K562 (cell line): ENCODE results near the gene ZNF692. TPM values are rescaled to one million over a fixed set of nuclear protein-coding genes. Genes with fewer than 3 reads are reported as not detected.
"Not testable (repeated sequence)": the region's sequence is repeated elsewhere in the genome, so short reads cannot be mapped to it uniquely, and the experiment has no call there.

Source experiments
- ATAC-seq: fragments of 200-7000 bp; cut with Tn5 transposase; 3 replicates; pipeline ENCODE4 v1.9.1; 2020; ENCODE audit warnings: moderate library complexity
- BruUV-seq: library from RNA; stranded (reverse); fragments of 400-500 nt; replicated peaks from 2 replicates; lab custom pipeline; 2021; lab: Mats Ljungman, UMichigan
- CTCF ChIA-PET: fragments of 300-600 bp; formaldehyde crosslinking; extraction: SDS; loops from one replicate; lab custom pipeline; 2021; ENCODE audit warnings: low intra/inter-chr PET ratio; lab: Yijun Ruan, JAX
- POLR2A ChIA-PET: fragments of 300-600, 350-650 bp; sonication (Branson Sonifier 250); formaldehyde crosslinking; extraction: SDS; loops from one replicate; lab custom pipeline; 2021; ENCODE audit warnings: antibody characterized with exemption, inconsistent platforms; lab: Yijun Ruan, JAX
- DNase-seq, 4 experiments: peaks; one replicate each; pipeline versions ENCODE4 v3.0.0 to v3.0.0-alpha.2; 2011 to 2018; ENCODE audit warnings: low spot score in 3 of 4, mixed read lengths in 3 of 4; ENCODE audit errors: extremely low read depth in 1 of 4
- FAIRE-seq: peaks from 2 replicates; lab custom pipeline; 2011; peaks lifted over from hg19 to GRCh38; lab: Jason Lieb, UNC
- H2AFZ ChIP-seq: 2 replicates; pipeline ENCODE4 v1.6.0; 2011; ENCODE audit warnings: low read depth, low read length, control low read depth, inconsistent platforms
- H3K27ac ChIP-seq: fragments of 200-600 bp; 3 replicates; pipeline ENCODE4 v1.8.0; 2011; ENCODE audit warnings: low read depth, mild to moderate bottlenecking, control low read depth, inconsistent platforms, low read length, moderate library complexity, mixed read lengths; ENCODE audit errors: extremely low read depth
- H3K27me3 ChIP-seq, 2 experiments: fragments of 300-600 bp in 1 of 2; 2 replicates in 1 of 2; 3 replicates in 1 of 2; pipeline versions ENCODE4 v1.6.0 to v1.8.0; 2011; ENCODE audit warnings: inconsistent platforms in 2 of 2, low read length in 2 of 2, mild to moderate bottlenecking in 1 of 2, mixed read lengths in 1 of 2, moderate library complexity in 1 of 2; ENCODE audit not compliant: control insufficient read depth in 2 of 2, insufficient read depth in 2 of 2
- H3K36me3 ChIP-seq: fragments of 300-600 bp; 3 replicates; pipeline ENCODE4 v1.8.0; 2011; ENCODE audit warnings: mild to moderate bottlenecking, low read length, inconsistent platforms; ENCODE audit not compliant: control insufficient read depth, insufficient read depth
- H3K4me1 ChIP-seq, 2 experiments: fragments of 200-600 bp in 1 of 2; replicated peaks in 1 of 2; 2 replicates in 1 of 2; 3 replicates in 1 of 2; pipeline versions ENCODE4 v1.5.1 to v1.8.0; 2011; ENCODE audit warnings: inconsistent platforms in 2 of 2, low read length in 2 of 2, mild to moderate bottlenecking in 1 of 2, mixed read lengths in 1 of 2, moderate library complexity in 1 of 2; ENCODE audit not compliant: control insufficient read depth in 2 of 2, insufficient read depth in 2 of 2
- H3K4me2 ChIP-seq: 2 replicates; pipeline ENCODE4 v1.6.1; 2011; ENCODE audit warnings: low read length, control low read depth, inconsistent platforms, mixed read lengths; ENCODE audit not compliant: insufficient read depth
- H3K4me3 ChIP-seq: fragments of 200-600 bp; sonication (generic), shearing (Covaris generic); 2 replicates; pipeline ENCODE4 v1.5.1; 2016; ENCODE audit warnings: control low read depth, inconsistent platforms
- H3K79me2 ChIP-seq: fragments of 200-600 bp; 3 replicates; pipeline ENCODE4 v1.8.0; 2011; ENCODE audit warnings: low read length, inconsistent platforms; ENCODE audit not compliant: control insufficient read depth, insufficient read depth
- H3K9ac ChIP-seq, 2 experiments: 2 replicates each; pipeline versions ENCODE4 v1.6.0 to v1.6.1; 2011; ENCODE audit warnings: low read depth in 2 of 2, low read length in 2 of 2, control low read depth in 1 of 2, inconsistent platforms in 1 of 2, mild to moderate bottlenecking in 1 of 2, mixed read lengths in 1 of 2; ENCODE audit not compliant: insufficient read depth in 1 of 2
- H3K9me1 ChIP-seq: one replicate; pipeline ENCODE4 v1.6.0; 2011; ENCODE audit warnings: inconsistent platforms, mild to moderate bottlenecking, low read length, moderate library complexity; ENCODE audit not compliant: control insufficient read depth, insufficient read depth
- H3K9me3 ChIP-seq: replicated peaks from 2 replicates; pipeline ENCODE4 v1.5.1; 2011; ENCODE audit warnings: low read depth, low read length, inconsistent platforms; ENCODE audit not compliant: control insufficient read depth, insufficient read depth
- H4K20me1 ChIP-seq: replicated peaks from 2 replicates; pipeline ENCODE4 v1.6.1; 2011; ENCODE audit warnings: low read length, inconsistent platforms, mixed read lengths; ENCODE audit not compliant: control insufficient read depth, insufficient read depth
- ARID1B ChIP-seq: fragments of 450-650 bp; IDR thresholded peaks from 2 replicates; pipeline ENCODE4 v1.6.1; 2016; ENCODE audit warnings: antibody characterized with exemption, mild to moderate bottlenecking, inconsistent platforms
- ARNT ChIP-seq, 2 experiments: fragments of 450-650 bp; IDR thresholded peaks; 2 replicates each; pipeline ENCODE4 v1.6.1; 2016; ENCODE audit warnings: mild to moderate bottlenecking in 1 of 2
- C11orf30 ChIP-seq: fragments of 450-650 bp; IDR thresholded peaks from 2 replicates; pipeline ENCODE4 v1.6.1; 2016; ENCODE audit warnings: low read depth, mild to moderate bottlenecking
- CBFA2T2 ChIP-seq: fragments of 450-650 bp; conservative IDR thresholded peaks from 2 replicates; pipeline ENCODE4 v1.6.1; 2017; ENCODE audit warnings: mild to moderate bottlenecking
- CBFA2T3 ChIP-seq: fragments of 450-650 bp; IDR thresholded peaks from 2 replicates; pipeline ENCODE4 v1.6.1; 2017
- CXXC5 ChIP-seq: fragments of 250-450 bp; sonication (Bioruptor Pico); IDR thresholded peaks from 2 replicates; pipeline ENCODE4 v1.8.0; 2022; ENCODE audit warnings: inconsistent platforms, mild to moderate bottlenecking, moderate library complexity
- DACH1 ChIP-seq: fragments of 450-650 bp; IDR thresholded peaks from 2 replicates; pipeline ENCODE4 v1.6.1; 2018; ENCODE audit not compliant: partially characterized antibody
- DIDO1 ChIP-seq: fragments of 450-650 bp; IDR thresholded peaks from 2 replicates; pipeline ENCODE4 v1.6.1; 2016; ENCODE audit warnings: low read depth, missing biosample characterization, missing genetic modification characterization
- DMBX1 ChIP-seq: fragments of 250-450 bp; sonication (Bioruptor Pico); IDR thresholded peaks from 2 replicates; pipeline ENCODE4 v1.8.0; 2022; ENCODE audit warnings: inconsistent platforms, mild to moderate bottlenecking, moderate library complexity, borderline replicate concordance
- DPF2 ChIP-seq: fragments of 450-650 bp; IDR thresholded peaks from 2 replicates; pipeline ENCODE4 v1.6.1; 2016
- E2F6 ChIP-seq, 2 experiments: IDR thresholded peaks; 2 replicates each; pipeline ENCODE4 v1.6.1; 2011; ENCODE audit warnings: borderline replicate concordance in 1 of 2, control low read depth in 1 of 2, low read depth in 1 of 2, low read length in 1 of 2, mild to moderate bottlenecking in 1 of 2, mixed read lengths in 1 of 2, moderate library complexity in 1 of 2; ENCODE audit not compliant: insufficient read depth in 1 of 2, insufficient read length in 1 of 2, poor library complexity in 1 of 2, severe bottlenecking in 1 of 2; ENCODE audit errors: extremely low read depth in 1 of 2
- MAFF ChIP-seq: IDR thresholded peaks from 2 replicates; pipeline ENCODE4 v1.6.1; 2012; ENCODE audit warnings: low read length, improper control_type of control experiment
- MAFG ChIP-seq: fragments of 450-650 bp; conservative IDR thresholded peaks from 2 replicates; pipeline ENCODE4 v1.6.1; 2016; ENCODE audit warnings: missing genetic modification characterization, missing compliant biosample characterization
- NFIC ChIP-seq: fragments of 450-650 bp; IDR thresholded peaks from 2 replicates; pipeline ENCODE4 v1.6.1; 2017; ENCODE audit warnings: mild to moderate bottlenecking, inconsistent platforms
- SOX6 ChIP-seq: fragments of 450-650 bp; IDR thresholded peaks from 2 replicates; pipeline ENCODE4 v1.6.1; 2014; ENCODE audit warnings: mild to moderate bottlenecking
- TAL1 ChIP-seq: fragments of 450-650 bp; IDR thresholded peaks from 2 replicates; pipeline ENCODE4 v1.6.1; 2016; ENCODE audit warnings: mild to moderate bottlenecking
- TCF3 ChIP-seq: sonication (generic); formaldehyde crosslinking; IDR thresholded peaks from 2 replicates; pipeline ENCODE4 v1.4.0; 2020; ENCODE audit warnings: mild to moderate bottlenecking, missing genetic modification reagents
- TEAD4 ChIP-seq, 2 experiments: sonication (generic) in 1 of 2; formaldehyde crosslinking in 1 of 2; IDR thresholded peaks; 2 replicates each; pipeline versions ENCODE4 v1.6.1 to v1.8.0; 2012 to 2022; ENCODE audit warnings: borderline replicate concordance in 1 of 2, inconsistent platforms in 1 of 2, low read length in 1 of 2, mild to moderate bottlenecking in 1 of 2, missing genetic modification reagents in 1 of 2
- ZNF316 ChIP-seq: fragments of 450-650 bp; IDR thresholded peaks from 2 replicates; pipeline ENCODE4 v1.6.1; 2016
- WGBS: fragments of 100-300 bp; shearing (Covaris generic); methylation state at CpG from one replicate; pipeline ENCODE4 v1.1.6; 2016; ENCODE audit warnings: low coverage, mixed read lengths; ENCODE audit not compliant: insufficient coverage; ENCODE audit errors: missing lambda C conversion rate; 5-methylcytosine and 5-hydroxymethylcytosine counted together
- in situ Hi-C: fragments of 300-500 bp; cut with MboI; formaldehyde crosslinking; loops from 4 replicates; pipeline ENCODE4 v1.15.0; 2018; ENCODE audit warnings: inconsistent platforms, mixed read lengths
- intact Hi-C: fragments of 100-400 bp; cut with micrococcal nuclease; formaldehyde crosslinking; loops from 2 replicates; pipeline ENCODE4 v1.14.2; 2022
- polyA plus RNA-seq, 8 experiments: library from polyadenylated mRNA; depleted of rRNA in 4 of 8; stranded (reverse) in 5 of 8; unstranded in 3 of 8; fragments of >200 nt; fragmentation: Nextera tagmentation in 2 of 8; fragmentation: Illumina TruSeq in 1 of 8; extraction: Ambion mirVana in 2 of 8; extraction: Trizol in 1 of 8; gene quantifications; 2 replicates each; pipeline versions ENCODE4 v1.2.1 to v1.2.3, GENCODE V29; 2011 to 2014; ENCODE audit warnings: inconsistent platforms in 1 of 8, missing spikeins in 1 of 8
- total RNA-seq, 7 experiments: library from RNA; depleted of rRNA in 6 of 7; stranded (reverse); fragments of >200 nt in 6 of 7; fragmentation: Illumina TruSeq in 2 of 7; extraction: Trizol in 2 of 7; gene quantifications; 2 replicates each; pipeline versions ENCODE4 v1.2.1 to v1.2.3, GENCODE V29; 2011 to 2021; ENCODE audit warnings: low replicate concordance in 1 of 7

The ZNF692 gene
- total and polyA plus RNA-seq, 9 of the 15 experiments (the other 6 are each of a cell fraction or from before 2014, with no cell fraction given) = 8.4 to 143 (median 55.9) TPM

- BruUV-seq = no TSS peak
- POLR2A ChIA-PET = interaction anchor here (0.5 kb wide), 1 partner anchor 21 kb away, joined by 3 read pairs; no protein-coding TSS in a partner anchor
- WGBS = 75% methylated on average over 1 of the region's 1 CpG
- no peaks in the 10 kb centered on the region for H4K20me1 ChIP-seq
- H3K79me2 ChIP-seq = peaks cover under 1% of the 10 kb centered on the region; the same call in 1 of the 3 replicates
- ATAC-seq = no peak
- no peak overlapping the region for H2AFZ ChIP-seq
- no peak for DNase-seq
- H3K4me1 ChIP-seq = peaks cover 20 to 56% of the 10 kb centered on the region in 2 experiments
- H3K27me3 ChIP-seq = no peaks in the 10 kb centered on the region
- no peaks in the 10 kb centered on the region for H3K36me3 ChIP-seq
- no peak overlapping the region for H3K27ac ChIP-seq
- CTCF ChIA-PET = no interaction called here
- 0 out of 2 replicates have a peak, but pooled peaks cover 5% of the 10 kb centered on the region for H3K9me3 ChIP-seq
- peak; percentile 34 for TF ChIP-seq DACH1
- peak; percentile 62 for TF ChIP-seq MAFG (tag)
- peak; percentile 88 for TF ChIP-seq ZNF316
- no peak for TF ChIP-seq ARNT (IDR thresholded peaks at IDR 0.05)
- 0 out of 2 replicates have a peak, but pooled peaks have one; percentile 26 for TF ChIP-seq MAFF
- peak; percentile 81 for TF ChIP-seq C11orf30
- no peak for TF ChIP-seq DIDO1
- H3K9ac ChIP-seq = no peak overlapping the region
- no peak for FAIRE-seq
- no peaks in the 10 kb centered on the region for H3K9me1 ChIP-seq
- in situ Hi-C loops (no loop called here), intact Hi-C loops (no loop called here)
- H3K4me3 ChIP-seq = no peak overlapping the region
- H3K4me2 ChIP-seq = no peak overlapping the region
Measured at GRCh38 chr1:248831842-248832241, 27.0 kb downstream of the ZNF692 start.

- ATAC-seq; POLR2A ChIA-PET; H3K36me3 ChIP-seq; FAIRE-seq; H2AFZ ChIP-seq; H3K27ac ChIP-seq; H3K9me1 ChIP-seq; H3K4me3 ChIP-seq; H3K79me2 ChIP-seq; intact Hi-C loops; in situ Hi-C loops; H3K4me2 ChIP-seq; H3K27me3 ChIP-seq; H4K20me1 ChIP-seq; H3K9me3 ChIP-seq; BruUV-seq; CTCF ChIA-PET; TF ChIP-seq TEAD4 (CRISPR knock-in tag; IDR thresholded peaks at IDR 0.05; ENCODE audit: borderline replicate concordance): not testable (repeated sequence)
- Histone ChIP-seq H3K4me1 (peaks cover 21 to 45% of the 10 kb centered on the region in 2 experiments), H3K9ac (peak overlapping the region in 1 of 2 experiments; percentile 14; a peak in 1 of 4 replicates)
- DNase-seq = peak in 1 of 4 experiments; percentile 49
- 0% methylated on average over 1 of the region's 3 CpGs for WGBS
- TF ChIP-seq DPF2 = peak; percentile 39
- TF ChIP-seq SOX6 = 0 out of 2 replicates have a peak, but pooled peaks have one; percentile 21
- TF ChIP-seq CBFA2T3 = peak; percentile 86
- peak; percentile 47; the same call in 1 of the 2 replicates for TF ChIP-seq NFIC
- TF ChIP-seq CBFA2T2 = peak; percentile 84
- TF ChIP-seq ARID1B = peak; percentile 60; the same call in 1 of the 2 replicates
- peak; percentile 65; the same call in 1 of the 2 replicates for TF ChIP-seq TAL1
- TF ChIP-seq TEAD4 (IDR thresholded peaks at IDR 0.05; ENCODE audit: low read length) = peak; percentile 41; the same call in 1 of the 2 replicates
- TF ChIP-seq DMBX1 (CRISPR knock-in tag) = 0 out of 2 replicates have a peak, but pooled peaks have one; percentile 4
- TF ChIP-seq E2F6 (IDR thresholded peaks at IDR 0.05; ENCODE audit: borderline replicate concordance in 1 of 2, extremely low read depth in 1 of 2, insufficient read depth in 1 of 2, insufficient read length in 1 of 2, low read depth in 1 of 2, low read length in 1 of 2, poor library complexity in 1 of 2, severe bottlenecking in 1 of 2) = peak in 1 of 2 experiments; percentile 14
- TF ChIP-seq TCF3 (CRISPR knock-in tag) = peak; percentile 66
- TF ChIP-seq CXXC5 (CRISPR knock-in tag) = 0 out of 2 replicates have a peak, but pooled peaks have one; percentile 11
Measured at GRCh38 chr1:248830718-248831017, 28.2 kb downstream of the ZNF692 start.
